ENCODE results near the gene KIAA2012.

The KIAA2012 gene

DNA sequence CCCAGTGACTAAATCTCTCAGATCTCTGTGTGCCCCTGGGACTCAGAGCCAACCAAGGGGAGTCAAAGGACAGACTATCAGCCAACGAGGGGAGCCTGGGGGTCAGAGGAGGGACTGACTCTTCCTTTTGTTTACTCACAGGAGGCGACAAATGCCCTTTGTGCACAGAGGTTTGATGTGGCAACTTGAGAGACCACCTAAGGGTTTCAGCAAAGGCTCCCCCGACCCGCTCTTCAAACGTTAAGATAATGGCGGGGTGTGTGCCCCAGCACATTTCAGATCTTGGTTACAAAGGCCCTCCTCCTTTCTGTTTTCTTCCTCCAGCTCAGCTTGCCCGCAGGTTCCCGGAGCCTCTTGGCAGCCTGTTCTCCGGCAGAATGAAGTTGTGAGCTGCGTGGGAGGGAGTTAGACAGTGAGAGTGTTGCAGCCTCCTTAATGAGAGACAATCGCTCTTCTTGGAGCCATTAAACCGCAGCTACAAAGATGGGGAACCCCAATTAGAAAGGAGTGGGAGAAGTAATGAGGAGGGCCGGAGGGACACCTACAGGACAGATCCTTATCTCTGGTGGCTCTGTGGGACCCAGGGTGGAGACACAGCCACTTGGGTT lies 76.2 kb downstream of the KIAA2012 start:
- TF ChIP-seq, protein P1, sequence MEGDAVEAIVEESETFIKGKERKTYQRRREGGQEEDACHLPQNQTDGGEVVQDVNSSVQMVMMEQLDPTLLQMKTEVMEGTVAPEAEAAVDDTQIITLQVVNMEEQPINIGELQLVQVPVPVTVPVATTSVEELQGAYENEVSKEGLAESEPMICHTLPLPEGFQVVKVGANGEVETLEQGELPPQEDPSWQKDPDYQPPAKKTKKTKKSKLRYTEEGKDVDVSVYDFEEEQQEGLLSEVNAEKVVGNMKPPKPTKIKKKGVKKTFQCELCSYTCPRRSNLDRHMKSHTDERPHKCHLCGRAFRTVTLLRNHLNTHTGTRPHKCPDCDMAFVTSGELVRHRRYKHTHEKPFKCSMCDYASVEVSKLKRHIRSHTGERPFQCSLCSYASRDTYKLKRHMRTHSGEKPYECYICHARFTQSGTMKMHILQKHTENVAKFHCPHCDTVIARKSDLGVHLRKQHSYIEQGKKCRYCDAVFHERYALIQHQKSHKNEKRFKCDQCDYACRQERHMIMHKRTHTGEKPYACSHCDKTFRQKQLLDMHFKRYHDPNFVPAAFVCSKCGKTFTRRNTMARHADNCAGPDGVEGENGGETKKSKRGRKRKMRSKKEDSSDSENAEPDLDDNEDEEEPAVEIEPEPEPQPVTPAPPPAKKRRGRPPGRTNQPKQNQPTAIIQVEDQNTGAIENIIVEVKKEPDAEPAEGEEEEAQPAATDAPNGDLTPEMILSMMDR (IDR thresholded peaks at IDR 0.05; ENCODE audit: low read depth, low read length) = no peak
- DNase-seq (ENCODE audit: low read depth in 2 of 2) = peak; percentile 17 to 90
- H3K4me3 ChIP-seq (replicated peaks in 1 of 2; ENCODE audit: low read depth in 2 of 2, low read length in 2 of 2) = no peak overlapping the region

DNA sequence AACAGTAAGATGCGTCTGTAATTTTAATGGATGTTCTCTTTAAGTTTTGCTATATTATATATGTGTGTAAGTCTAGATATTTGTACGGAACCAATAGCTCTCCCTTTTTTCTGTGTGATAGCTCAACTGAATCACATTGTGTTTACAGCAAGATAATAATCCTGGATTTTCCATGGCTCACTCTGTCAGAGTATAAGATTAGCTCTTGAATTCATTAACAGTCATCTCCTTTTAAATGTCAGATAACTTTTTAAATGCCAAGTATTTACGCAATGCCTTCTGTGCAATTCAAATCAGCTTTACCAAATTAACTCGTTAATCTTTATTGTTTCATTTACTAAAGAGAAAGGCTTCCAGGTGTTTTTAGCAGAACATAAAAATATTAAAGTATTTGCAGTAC lies 76.9 kb downstream of the KIAA2012 start:
- H3K4me3 ChIP-seq (replicated peaks in 1 of 2; ENCODE audit: low read depth in 2 of 2, low read length in 2 of 2) = no peak overlapping the region
- DNase-seq (ENCODE audit: low read depth in 2 of 2) = peak in 1 of 2 donors; percentile 60

DNA sequence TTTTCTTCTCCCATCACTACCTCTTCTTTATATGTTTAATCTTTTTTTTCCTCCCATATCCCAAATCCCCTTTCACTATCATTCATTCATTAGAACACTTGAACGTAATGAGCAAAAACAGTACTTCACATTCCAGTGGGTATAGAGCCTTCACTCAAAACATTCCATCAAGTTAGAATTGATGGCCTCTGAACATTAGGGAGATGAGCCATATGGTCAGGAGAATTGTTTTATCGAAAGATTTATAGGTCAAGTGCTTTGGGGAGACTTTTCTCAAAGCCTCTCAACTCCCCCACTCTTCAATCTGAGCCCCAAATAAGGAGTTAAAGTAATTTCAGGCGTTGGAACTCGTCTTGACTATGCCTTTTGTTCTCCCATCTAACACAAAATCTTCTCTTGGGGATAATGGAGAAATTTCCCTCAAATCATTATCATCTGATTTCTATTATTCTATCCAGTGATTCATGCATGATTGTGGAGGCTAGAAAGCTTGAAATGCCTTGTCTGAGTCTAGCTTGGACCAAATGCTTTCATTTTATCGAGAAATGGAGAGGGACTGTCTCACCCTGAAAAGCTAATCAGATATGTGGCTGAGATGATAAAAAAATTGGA lies 79.2 kb downstream of the KIAA2012 start:
- DNase-seq (ENCODE audit: low read depth in 2 of 2) = no peak
- TF ChIP-seq, protein P1 (IDR thresholded peaks at IDR 0.05; ENCODE audit: low read depth, low read length) = no peak
- no peak overlapping the region for H3K4me3 ChIP-seq (replicated peaks in 1 of 2; ENCODE audit: low read depth in 2 of 2, low read length in 2 of 2)

More for the DNA sequence above, 76.9 kb downstream of the KIAA2012 start:
- TF ChIP-seq, protein P1 (IDR thresholded peaks at IDR 0.05; ENCODE audit: low read depth, low read length) = no peak

DNA sequence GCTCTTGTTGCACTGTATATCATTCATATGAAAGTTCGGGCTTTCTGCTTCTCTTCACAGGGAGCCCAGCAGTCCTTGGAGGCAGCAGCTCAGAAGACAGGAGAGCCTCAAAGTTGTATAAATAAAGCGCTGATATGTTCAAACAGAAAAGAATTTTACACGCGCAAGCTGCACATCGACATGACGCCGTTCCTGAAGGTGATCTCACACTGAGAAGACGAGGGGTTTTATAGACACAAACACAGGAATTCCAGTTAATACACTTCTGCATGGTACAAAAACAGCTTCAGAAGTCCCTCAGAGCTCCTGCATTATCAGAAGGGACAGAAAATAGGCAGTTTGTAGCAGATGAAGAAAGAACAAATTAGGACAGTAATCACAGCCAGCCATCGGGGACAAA lies 81.6 kb downstream of the KIAA2012 start:
- H3K4me3 ChIP-seq (replicated peaks in 1 of 2; ENCODE audit: low read depth in 2 of 2, low read length in 2 of 2) = no peak overlapping the region
- TF ChIP-seq, protein P1 (IDR thresholded peaks at IDR 0.05; ENCODE audit: low read depth, low read length) = no peak
- no peak for DNase-seq (ENCODE audit: low read depth in 2 of 2)

DNA sequence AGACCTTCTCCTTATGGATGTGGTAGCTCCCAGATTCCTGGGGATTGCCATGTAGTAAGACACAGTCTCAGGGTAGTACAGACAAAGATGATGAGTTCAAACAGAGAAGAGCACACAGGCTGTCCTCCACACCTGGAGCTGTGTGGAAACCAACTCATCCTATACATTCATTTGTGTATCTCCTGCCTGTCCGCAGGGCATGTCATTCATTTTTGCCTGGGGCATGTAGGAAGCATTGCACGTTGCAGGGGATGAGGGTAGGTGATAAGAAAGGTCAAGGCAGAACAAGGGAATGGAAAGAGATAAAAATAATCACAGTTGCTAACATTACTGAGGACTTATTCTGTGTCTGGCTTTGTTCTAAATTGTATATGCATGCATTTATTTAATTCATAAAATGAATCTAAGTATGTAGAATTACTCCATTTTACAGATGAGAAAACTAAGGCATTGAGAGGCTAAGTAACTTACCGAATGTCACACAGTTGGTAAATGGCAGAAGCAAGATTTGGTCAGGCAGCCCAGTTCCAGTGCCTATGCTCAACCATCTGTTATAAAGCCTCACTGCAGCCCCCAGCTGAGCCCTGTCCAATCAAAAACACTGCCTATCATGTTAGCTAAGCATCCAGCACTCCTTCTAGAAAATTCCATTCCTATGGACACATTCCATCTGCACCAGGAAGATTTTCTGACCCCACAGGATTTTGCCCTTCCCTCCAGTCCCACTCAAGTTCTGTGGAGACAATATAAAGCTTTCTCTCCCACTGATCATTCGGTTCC lies 84.3 kb downstream of the KIAA2012 start:
- no peak overlapping the region for H3K4me3 ChIP-seq (replicated peaks in 1 of 2; ENCODE audit: low read depth in 2 of 2, low read length in 2 of 2)
- TF ChIP-seq, protein P1 (IDR thresholded peaks at IDR 0.05; ENCODE audit: low read depth, low read length) = no peak

DNA sequence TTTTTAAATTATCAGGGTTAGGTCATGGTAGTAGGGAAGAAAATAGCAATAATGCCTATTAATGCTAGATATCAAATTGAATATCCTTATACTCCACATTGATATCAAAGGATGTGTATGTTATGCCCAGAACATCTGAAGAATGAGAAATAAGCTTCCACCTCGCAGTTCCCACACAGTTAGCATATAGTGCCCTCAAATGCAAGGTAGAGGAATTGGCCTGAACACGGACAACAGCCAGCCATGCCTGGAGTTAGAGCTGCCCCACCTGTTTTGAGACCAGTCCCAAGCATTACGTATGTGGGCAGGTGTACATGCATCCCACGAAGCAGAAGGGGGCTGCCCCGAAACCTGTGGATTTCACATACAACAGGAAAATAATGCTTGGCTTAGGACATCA lies 85.7 kb downstream of the KIAA2012 start:
- TF ChIP-seq, protein P1 (IDR thresholded peaks at IDR 0.05; ENCODE audit: low read depth, low read length) = peak; percentile 9
- DNase-seq (ENCODE audit: low read depth in 2 of 2) = peak; percentile 29 to 57
- no peak overlapping the region for H3K4me3 ChIP-seq (replicated peaks in 1 of 2; ENCODE audit: low read depth in 2 of 2, low read length in 2 of 2)

More for the DNA sequence above, 84.3 kb downstream of the KIAA2012 start:
- DNase-seq (ENCODE audit: low read depth in 2 of 2) = no peak

All from cardiac fibroblast (primary cell).